GM12891 (cell line): ENCODE measurements around the gene EIF4ENIF1.

Experiments used
- POLR2A ChIP-seq: IDR thresholded peaks from 2 replicates; pipeline ENCODE4 v1.6.1; 2011; ENCODE audit warnings: low read depth, low read length, control low read depth
- POLR2AphosphoS5 ChIP-seq: IDR thresholded peaks from 2 replicates; pipeline ENCODE4 v1.6.1; 2011; ENCODE audit warnings: low read depth, low read length, control low read depth
- POU2F2 ChIP-seq: IDR thresholded peaks from 2 replicates; pipeline ENCODE4 v1.6.1; 2011; ENCODE audit warnings: low read depth, mild to moderate bottlenecking, control low read depth, low read length, moderate library complexity

GRCh38 chr22:31431950-31432349, 57.7 kb downstream of the EIF4ENIF1 start:
- TF ChIP-seq POLR2A = no peak
- no peak for TF ChIP-seq POLR2AphosphoS5
- TF ChIP-seq POU2F2 = no peak
